Stimulated activated CD8-positive, alpha-beta memory T cell treated with anti-CD3 and anti-CD28 coated beads, Interleukin-7, amount 100 ng/mL, for 4 hours (primary cell): ENCODE data around the gene FOXP3.

Experiments
- DNase-seq, 2 donors: peaks; one replicate each; pipeline ENCODE4 v3.0.0-alpha.2; 2020; ENCODE audit warnings: low read depth in 2 of 2

Gene FOXP3

GRCh38 chrX:49276207-49276606 lies 11.7 kb upstream of the FOXP3 start:
- no peak for DNase-seq

DNA sequence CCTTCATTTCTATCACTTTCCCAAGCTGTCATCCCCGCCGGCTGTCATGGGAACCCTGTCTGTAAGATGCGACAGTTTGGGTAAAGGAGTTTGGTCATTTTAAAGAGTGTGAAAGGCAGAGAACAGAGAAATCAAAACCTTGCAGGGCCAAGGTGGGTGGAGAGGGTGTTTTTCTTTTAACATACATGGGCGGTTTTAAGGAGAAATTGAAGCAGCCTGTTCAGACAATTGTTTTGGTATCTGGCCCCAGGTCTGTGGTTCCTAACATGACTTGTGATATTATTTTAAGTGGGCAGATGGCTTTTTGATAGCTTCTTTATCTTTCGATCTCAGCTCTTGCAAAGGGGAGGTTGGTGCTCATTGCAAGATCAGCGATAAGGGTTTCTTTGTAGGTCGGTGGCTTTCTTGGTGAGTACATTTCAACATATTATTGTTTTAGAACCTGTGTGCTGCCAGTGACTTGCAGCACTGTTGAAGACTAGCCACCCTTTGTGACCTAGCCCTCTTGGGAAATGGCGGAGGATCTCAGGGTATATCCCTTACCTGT lies 8.7 kb upstream of the FOXP3 start:
- DNase-seq, result peak in 1 of 2 donors; percentile 12

GRCh38 chrX:49272421-49272820 lies 7.9 kb upstream of the FOXP3 start:
- no peak for DNase-seq

GRCh38 chrX:49271341-49271740 lies 6.8 kb upstream of the FOXP3 start:
- no peak for DNase-seq

DNA sequence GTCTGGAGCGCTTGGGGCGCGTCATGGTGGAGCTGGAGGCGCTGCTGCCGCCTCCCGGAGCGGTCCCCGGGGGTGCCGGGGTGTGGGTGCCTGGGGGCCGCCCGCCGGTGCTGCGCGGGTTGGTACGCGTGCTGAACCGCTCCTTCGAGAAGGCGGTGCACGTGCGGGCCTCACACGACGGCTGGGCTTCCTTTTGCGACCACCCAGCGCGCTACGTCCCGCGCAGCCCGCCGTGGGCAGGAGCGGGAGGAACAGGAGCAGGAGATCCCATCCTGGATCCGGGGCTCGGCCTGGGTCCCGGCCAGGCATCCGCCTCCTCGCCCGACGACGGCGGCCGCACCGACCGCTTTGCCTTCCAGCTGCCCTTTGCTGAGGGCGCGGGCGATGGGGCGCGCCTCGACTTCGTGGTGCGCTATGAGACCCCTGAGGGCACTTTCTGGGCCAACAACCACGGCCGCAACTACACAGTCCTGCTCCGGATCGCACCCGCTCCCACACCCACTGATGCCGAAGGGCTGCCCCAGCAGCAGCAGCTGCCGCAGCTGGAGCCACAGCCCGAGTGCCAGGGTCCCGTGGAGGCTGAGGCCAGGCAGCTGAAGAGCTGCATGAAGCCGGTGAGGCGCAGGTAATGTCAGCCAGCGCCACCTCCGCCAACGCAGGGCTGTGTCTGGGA lies 5.9 kb upstream of the FOXP3 start:
- DNase-seq, result no peak

DNA sequence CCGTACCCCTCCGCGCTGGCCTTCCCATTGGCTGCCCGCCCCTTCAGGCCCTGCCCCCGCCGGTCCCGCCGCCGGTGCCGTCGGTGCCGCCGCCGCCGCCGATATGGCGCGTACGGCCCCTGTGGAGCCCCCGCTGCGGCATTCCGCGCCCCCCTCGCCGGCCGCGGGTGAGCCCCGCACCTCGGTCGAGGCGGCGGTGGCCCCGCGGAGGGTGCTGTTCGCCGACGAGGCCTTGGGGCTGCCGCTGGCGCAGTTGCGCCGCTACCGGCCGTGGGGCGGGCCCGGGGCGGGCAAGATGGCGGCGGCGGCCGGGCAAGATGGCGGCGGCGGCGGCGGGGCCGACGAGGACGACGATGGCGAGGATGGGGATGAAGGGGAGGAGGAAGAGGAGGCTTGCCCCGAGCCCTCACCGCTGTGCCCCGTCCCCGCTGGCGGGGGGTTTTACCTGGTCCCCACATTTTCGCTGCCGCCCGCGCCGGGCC lies 5.3 kb upstream of the FOXP3 start, which contains the start of gene PPP1R3F:
TSS of gene PPP1R3F (plus strand) at position 27 of the 482 bp plus-strand sequence. CDS start at position 104, 77 bp downstream.
- no peak for DNase-seq

DNA sequence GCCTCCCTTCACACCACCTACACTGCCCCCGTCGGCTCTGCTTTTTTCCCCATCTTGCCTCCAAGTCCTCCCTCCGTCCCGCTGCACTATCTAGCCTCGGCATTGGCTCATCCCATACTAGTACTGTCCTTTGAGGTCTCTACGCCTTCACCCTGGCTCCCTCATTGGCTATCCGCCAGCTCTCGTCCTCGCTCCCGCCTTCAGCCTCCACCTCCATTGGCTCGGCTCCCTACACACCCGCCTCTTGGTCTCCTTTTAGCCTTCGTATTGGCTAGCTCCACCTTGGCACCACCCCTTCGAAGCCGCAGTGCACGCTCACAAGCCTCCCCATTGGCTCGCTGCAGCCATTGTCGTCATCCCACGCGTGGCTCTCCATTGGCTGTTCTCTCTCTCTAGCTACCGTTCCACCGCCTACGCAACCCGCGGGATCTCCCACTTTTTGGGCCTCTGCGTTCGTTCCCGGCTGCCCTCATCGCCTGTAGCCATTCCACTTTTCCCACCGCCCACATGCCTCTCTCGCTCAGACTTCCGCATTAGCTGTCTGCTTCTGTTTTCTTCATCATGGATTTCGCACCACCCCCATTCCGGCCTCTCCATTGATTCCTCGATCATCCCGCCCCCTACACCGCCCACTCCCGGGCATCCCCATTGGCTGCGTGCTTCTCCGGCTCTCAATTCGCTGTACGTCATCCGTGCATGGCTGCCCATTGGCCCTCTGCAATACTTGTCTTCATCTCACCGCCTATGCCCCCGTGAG lies 4.7 kb upstream of the FOXP3 start:
- peak; percentile 92 to 94 for DNase-seq

- no peak for DNase-seq
Observed at GRCh38 chrX:49268702-49269009, 4.1 kb upstream of the FOXP3 start.

- DNase-seq, result no peak
Observed at GRCh38 chrX:49266523-49267445, 2.3 kb upstream of the FOXP3 start.

GRCh38 chrX:49263631-49264030 lies 879 bp downstream of the FOXP3 start:
- DNase-seq, result no peak

DNA sequence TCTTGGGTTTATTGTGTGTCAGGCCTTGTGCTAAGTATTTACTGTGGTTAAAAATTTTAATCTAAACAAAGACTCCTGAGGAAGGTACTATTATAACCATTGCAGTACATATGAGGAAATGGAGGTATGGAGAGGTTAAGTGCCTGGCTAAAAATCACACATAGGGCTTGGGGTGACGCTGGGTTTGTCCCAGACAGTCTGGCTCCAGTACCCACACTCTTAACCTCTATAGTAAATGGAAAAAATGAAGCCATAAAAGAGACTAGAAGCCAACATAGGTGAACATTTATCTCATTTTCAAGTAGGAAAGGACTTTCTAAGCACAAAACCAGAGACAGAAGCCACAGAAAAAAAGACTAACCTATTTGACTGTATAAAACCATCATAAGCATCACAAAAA lies 1.9 kb downstream of the FOXP3 start:
- DNase-seq, result no peak

DNA sequence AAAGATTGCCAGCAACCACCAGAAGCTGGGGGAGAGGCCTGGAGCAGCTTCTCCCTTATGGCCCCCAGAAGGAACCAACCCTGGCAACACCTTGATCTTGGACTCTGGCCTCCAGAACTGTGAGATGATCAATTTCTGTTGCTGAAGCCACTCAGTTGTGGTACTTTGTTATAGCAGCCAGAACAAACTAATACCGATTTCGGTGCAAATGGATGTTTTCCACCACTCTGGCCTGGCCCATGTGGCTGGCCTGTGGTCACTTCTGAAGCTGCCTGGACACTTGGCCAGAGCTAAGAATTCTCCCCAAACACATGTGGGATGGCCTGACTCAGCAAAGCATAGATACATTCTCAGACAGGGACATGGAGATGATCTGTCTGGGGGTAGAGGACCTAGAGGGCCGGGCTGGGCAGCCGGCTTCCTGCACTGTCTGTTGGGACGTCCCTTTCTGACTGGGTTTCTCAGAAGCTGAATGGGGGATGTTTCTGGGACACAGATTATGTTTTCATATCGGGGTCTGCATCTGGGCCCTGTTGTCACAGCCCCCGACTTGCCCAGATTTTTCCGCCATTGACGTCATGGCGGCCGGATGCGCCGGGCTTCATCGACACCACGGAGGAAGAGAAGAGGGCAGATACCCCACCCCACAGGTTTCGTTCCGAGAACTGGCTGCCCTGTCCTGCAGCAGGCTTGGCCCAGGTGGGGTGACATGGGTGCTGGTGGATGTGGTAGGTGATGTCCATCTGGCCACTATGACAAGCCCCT lies 4.1 kb downstream of the FOXP3 start:
- DNase-seq, result no peak

GRCh38 chrX:49258749-49259124 lies 5.8 kb downstream of the FOXP3 start:
- DNase-seq, result no peak

DNA sequence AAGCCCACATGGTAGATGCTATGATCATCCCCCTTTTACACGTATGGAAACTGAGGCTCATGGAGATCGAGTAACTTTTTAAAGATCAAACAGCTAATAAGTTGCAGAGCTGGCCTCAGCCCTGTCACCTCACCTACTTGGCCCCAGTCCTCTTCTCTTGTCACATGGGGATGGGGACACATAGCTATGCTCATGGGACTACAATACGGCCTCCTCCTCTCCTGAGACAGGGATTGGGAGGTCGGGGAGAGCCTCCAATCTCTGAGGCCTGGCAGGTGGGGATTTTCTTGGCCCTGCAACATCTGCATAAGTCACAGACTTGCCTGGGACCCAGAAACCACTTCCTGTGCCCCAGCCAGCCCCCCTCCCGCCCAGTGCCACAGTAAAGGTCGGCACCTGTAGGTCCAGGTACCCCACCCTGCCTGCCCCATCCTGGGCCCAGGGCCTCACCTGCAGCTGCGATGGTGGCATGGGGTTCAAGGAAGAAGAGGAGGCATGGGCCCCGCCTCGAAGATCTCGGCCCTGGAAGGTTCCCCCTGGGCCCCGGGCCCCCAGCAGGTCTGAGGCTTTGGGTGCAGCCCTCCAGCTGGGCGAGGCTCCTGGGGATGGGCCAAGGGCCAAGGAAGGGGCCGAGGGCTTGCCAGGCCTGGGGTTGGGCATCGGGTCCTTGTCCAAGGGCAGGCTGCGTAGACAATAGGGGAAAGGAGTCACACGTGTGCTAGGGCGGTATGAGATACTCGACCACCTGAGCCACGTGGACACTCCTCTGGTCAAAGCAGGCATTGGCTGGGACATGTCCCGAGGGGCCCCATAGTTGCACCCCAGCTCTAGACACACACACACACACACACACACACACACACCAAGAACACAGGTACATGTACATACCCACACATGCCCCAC lies 6.4 kb downstream of the FOXP3 start:
- no peak for DNase-seq

DNA sequence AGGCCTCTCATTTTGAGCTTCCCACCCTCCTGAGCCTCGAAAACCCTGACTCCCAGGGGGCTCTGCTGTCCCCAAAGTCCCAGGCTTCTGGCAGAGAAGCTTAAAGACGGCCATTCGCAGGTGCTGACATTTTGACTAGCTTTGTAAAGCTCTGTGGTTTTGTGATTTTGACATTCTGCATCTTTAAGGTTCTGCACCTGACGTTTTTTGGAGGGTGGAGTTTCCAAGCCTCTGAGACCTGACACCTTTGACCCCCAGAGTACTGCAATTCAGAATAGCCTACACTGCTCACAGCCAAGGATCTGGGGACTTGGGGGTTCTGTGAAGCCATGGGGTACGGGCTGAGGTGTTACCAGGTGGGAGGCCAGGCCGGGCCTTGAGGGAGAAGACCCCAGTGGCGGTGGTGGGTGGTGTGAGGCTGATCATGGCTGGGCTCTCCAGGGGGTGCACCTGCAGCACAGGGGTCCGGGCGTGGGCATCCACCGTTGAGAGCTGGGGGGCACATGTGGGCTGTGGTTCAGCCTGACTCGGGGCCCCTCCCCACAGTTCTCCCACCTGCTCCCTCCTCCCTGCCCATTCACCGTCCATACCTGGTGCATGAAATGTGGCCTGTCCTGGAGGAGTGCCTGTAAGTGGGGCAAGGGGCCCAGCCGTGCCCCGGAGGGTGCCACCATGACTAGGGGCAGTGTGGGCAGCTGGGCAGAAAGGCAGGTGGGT lies 7.3 kb downstream of the FOXP3 start:
- DNase-seq, result no peak

DNA sequence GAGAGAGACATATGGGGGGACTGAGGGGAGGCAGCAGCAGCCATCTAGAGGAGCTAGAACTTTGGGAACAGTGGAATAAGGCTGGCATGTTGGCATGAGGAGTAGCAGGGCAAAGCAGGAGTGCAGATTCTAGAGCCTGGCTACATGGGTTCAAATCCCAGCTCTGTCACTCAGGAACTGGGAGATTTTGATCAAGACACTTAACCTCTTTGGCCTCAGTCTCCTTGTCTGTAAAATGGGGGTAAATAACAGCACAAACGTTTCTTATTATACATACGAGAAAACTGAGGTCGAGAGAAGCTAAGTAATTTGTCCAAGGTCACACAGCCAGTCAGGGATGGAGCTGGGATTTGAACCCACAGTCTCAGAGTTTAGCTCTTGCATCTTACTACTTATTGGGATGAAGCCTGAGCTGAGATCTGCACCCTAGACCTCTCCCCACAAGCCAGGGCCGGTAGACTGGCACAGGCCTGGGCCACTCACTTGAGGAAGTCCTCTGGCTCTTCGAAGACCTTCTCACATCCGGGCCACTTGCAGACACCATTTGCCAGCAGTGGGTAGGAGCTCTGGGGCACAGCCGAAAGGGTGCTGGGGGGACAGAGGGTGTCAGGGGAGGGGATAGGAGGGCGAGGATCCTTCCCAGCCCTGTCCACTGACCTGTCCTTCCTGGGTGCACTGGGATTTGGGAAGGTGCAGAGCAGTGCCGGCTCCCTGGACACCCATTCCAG lies 8.1 kb downstream of the FOXP3 start:
- DNase-seq, result no peak

GRCh38 chrX:49254639-49255038 lies 9.9 kb downstream of the FOXP3 start:
- no peak for DNase-seq

DNA sequence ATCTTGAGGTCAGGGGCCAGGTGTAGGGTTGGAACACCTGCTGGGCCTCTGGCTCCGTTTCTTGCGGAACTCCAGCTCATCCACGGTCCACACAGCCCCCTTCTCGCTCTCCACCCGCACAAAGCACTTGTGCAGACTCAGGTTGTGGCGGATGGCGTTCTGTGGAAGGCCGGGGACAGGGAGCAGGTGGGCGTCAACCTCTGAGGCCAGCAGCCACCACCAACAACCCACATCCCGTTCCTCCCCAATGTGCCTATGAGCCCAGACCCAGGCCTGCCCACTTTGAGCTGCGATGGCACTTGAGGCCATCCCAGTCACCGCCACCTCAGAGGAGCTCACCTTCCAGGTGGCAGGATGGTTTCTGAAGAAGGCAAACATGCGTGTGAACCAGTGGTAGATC lies 13.2 kb downstream of the FOXP3 start:
- no peak for DNase-seq

- no peak for DNase-seq
Observed at GRCh38 chrX:49250578-49250977, 13.9 kb downstream of the FOXP3 start.
